Natural killer cell (primary cell): ENCODE results near the gene SLC7A7. TPM values are rescaled to one million over a fixed set of nuclear protein-coding genes. Genes with fewer than 3 reads are reported as not detected.

Experiments used
- ATAC-seq, 3 donors: fragments of 150-1000 bp in 2 of 3; fragments of 200-7000 bp in 1 of 3; cut with Tn5 transposase; 1 replicate in 1 of 3; 2 replicates in 2 of 3; pipeline ENCODE4 v1.10.0; 2021; ENCODE audit warnings: mild to moderate bottlenecking in 2 of 3, moderate library complexity in 2 of 3
- DNase-seq, 2 donors: peaks; one replicate each; pipeline versions ENCODE4 v3.0.0 to v3.0.0-alpha.2; 2013 to 2021; ENCODE audit warnings: mixed read lengths in 1 of 2
- H3K27ac ChIP-seq: one replicate; pipeline ENCODE4 v1.5.1; 2013; ENCODE audit warnings: mild to moderate bottlenecking, low read length
- H3K27me3 ChIP-seq: one replicate; pipeline ENCODE4 v1.6.1; 2013; ENCODE audit warnings: low read length; ENCODE audit not compliant: control insufficient read depth, insufficient read depth
- H3K36me3 ChIP-seq: one replicate; pipeline ENCODE4 v1.6.1; 2013; ENCODE audit warnings: low read length; ENCODE audit not compliant: control insufficient read depth, insufficient read depth
- H3K4me1 ChIP-seq: one replicate; pipeline ENCODE4 v1.6.1; 2013; ENCODE audit warnings: low read length; ENCODE audit not compliant: control insufficient read depth, insufficient read depth
- H3K4me3 ChIP-seq: one replicate; pipeline ENCODE4 v1.5.1; 2013; ENCODE audit warnings: low read length
- H3K9me3 ChIP-seq: one replicate; pipeline ENCODE4 v1.6.1; 2013; ENCODE audit warnings: low read length; ENCODE audit not compliant: control insufficient read depth, insufficient read depth
- H3K27ac Mint-ChIP-seq, 2 donors: one replicate each; pipeline ENCODE4 v1.8.0; 2022; ENCODE audit warnings: mild to moderate bottlenecking in 2 of 2, mixed read lengths in 2 of 2, moderate library complexity in 1 of 2
- H3K27me3 Mint-ChIP-seq, 2 donors: one replicate each; pipeline ENCODE4 v1.8.0; 2022; ENCODE audit warnings: low read depth in 2 of 2, mixed read lengths in 2 of 2
- H3K36me3 Mint-ChIP-seq: one replicate; pipeline ENCODE4 v1.8.0; 2022; ENCODE audit warnings: mixed read lengths
- H3K4me1 Mint-ChIP-seq, 2 donors: one replicate each; pipeline ENCODE4 v1.8.0; 2022; ENCODE audit warnings: mixed read lengths in 2 of 2
- H3K4me3 Mint-ChIP-seq: one replicate; pipeline ENCODE4 v1.8.0; 2022; ENCODE audit warnings: mild to moderate bottlenecking, moderate library complexity, mixed read lengths
- H3K9me3 Mint-ChIP-seq, 2 donors: one replicate each; pipeline ENCODE4 v1.8.0; 2022; ENCODE audit warnings: mixed read lengths in 2 of 2
- CTCF ChIP-seq: fragments of 200-600 bp; IDR thresholded peaks from one replicate; pipeline ENCODE4 v1.8.0; 2022; ENCODE audit warnings: antibody characterized with exemption
- WGBS: methylation state at CpG from one replicate; pipeline ENCODE4 v1.1.7; 2013; ENCODE audit warnings: missing lambda C conversion rate; ENCODE audit not compliant: insufficient coverage; 5-methylcytosine and 5-hydroxymethylcytosine counted together
- intact Hi-C: fragments of 100-400 bp; cut with micrococcal nuclease; formaldehyde crosslinking; loops from one replicate; pipeline ENCODE4 v1.14.2; 2022
- total RNA-seq, 4 donors: library from RNA; stranded (reverse); fragments of 120-200 nt in 1 of 4; gene quantifications; one replicate each; pipeline versions ENCODE4 v1.2.3 to v1.2.4, GENCODE V29; 2013 to 2022

Gene SLC7A7
- total RNA-seq, 3 donors from 2014 or later (not counting 1 experiment from before 2014, with no cell fraction given), result 4.3 to 16.8 (median 9.6) TPM

- Mint-ChIP-seq H3K36me3 (no peaks in the 10 kb centered on the region), H3K9me3 (no peaks in the 10 kb centered on the region), H3K4me1 (no peaks in the 10 kb centered on the region), H3K27ac (no peak overlapping the region), H3K4me3 (no peak overlapping the region), H3K27me3 (peaks cover 9 to 18% of the 10 kb centered on the region in 2 donors)
- Histone ChIP-seq H3K4me3 (no peak overlapping the region), H3K36me3 (no peaks in the 10 kb centered on the region), H3K27ac (no peak overlapping the region), H3K4me1 (peaks cover 7% of the 10 kb centered on the region), H3K9me3 (no peaks in the 10 kb centered on the region), H3K27me3 (no peaks in the 10 kb centered on the region)
- no peak for TF ChIP-seq CTCF
- no peak for ATAC-seq
- 87% methylated on average over 3 of the region's 3 CpGs for WGBS
- intact Hi-C loops, result no loop called here
- DNase-seq, result no peak
Measured at GRCh38 chr14:22791301-22791700, 23.9 kb downstream of the SLC7A7 start.

GRCh38 chr14:22786685-22787084, 28.6 kb downstream of the SLC7A7 start:
- H3K9me3 Mint-ChIP-seq, result no peaks in the 10 kb centered on the region
- H3K4me1 Mint-ChIP-seq, result no peaks in the 10 kb centered on the region
- Histone ChIP-seq H3K4me3 (no peak overlapping the region), H3K4me1 (peaks cover 7% of the 10 kb centered on the region), H3K9me3 (no peaks in the 10 kb centered on the region), H3K36me3 (no peaks in the 10 kb centered on the region), H3K27me3 (no peaks in the 10 kb centered on the region), H3K27ac (no peak overlapping the region)
- no peaks in the 10 kb centered on the region for H3K36me3 Mint-ChIP-seq
- no peak overlapping the region for H3K27ac Mint-ChIP-seq
- H3K4me3 Mint-ChIP-seq, result no peak overlapping the region
- WGBS, result 94% methylated on average over 3 of the region's 4 CpGs
- TF ChIP-seq CTCF, result no peak
- no peak for DNase-seq
- intact Hi-C loops, result no loop called here
- H3K27me3 Mint-ChIP-seq, result peaks cover 0 to 7% of the 10 kb centered on the region in 2 donors
- ATAC-seq, result no peak

GRCh38 chr14:22781301-22781991, 33.8 kb downstream of the SLC7A7 start:
- no peaks in the 10 kb centered on the region for H3K36me3 ChIP-seq
- H3K27ac Mint-ChIP-seq, result no peak overlapping the region
- H3K4me3 ChIP-seq, result no peak overlapping the region
- no peak for ATAC-seq
- H3K36me3 Mint-ChIP-seq, result no peaks in the 10 kb centered on the region
- no peaks in the 10 kb centered on the region for H3K27me3 Mint-ChIP-seq
- no peak overlapping the region for H3K27ac ChIP-seq
- no peak for TF ChIP-seq CTCF
- no peaks in the 10 kb centered on the region for H3K27me3 ChIP-seq
- H3K9me3 Mint-ChIP-seq, result no peaks in the 10 kb centered on the region
- no peak overlapping the region for H3K4me3 Mint-ChIP-seq
- intact Hi-C loops, result no loop called here
- no peaks in the 10 kb centered on the region for H3K9me3 ChIP-seq
- DNase-seq, result no peak
- no peaks in the 10 kb centered on the region for H3K4me1 Mint-ChIP-seq
- H3K4me1 ChIP-seq, result no peaks in the 10 kb centered on the region
- 0% methylated on average over 1 of the region's 1 CpG for WGBS

GRCh38 chr14:22780941-22781300, 34.3 kb downstream of the SLC7A7 start:
- H3K4me3 Mint-ChIP-seq, result no peak overlapping the region
- no peak overlapping the region for H3K27ac ChIP-seq
- ATAC-seq (no peak), DNase-seq (no peak)
- no peaks in the 10 kb centered on the region for H3K36me3 ChIP-seq
- H3K27me3 ChIP-seq, result no peaks in the 10 kb centered on the region
- WGBS, result 84% methylated on average over 5 of the region's 5 CpGs
- intact Hi-C loops, result no loop called here
- H3K36me3 Mint-ChIP-seq, result no peaks in the 10 kb centered on the region
- no peak overlapping the region for H3K27ac Mint-ChIP-seq
- no peaks in the 10 kb centered on the region for H3K9me3 Mint-ChIP-seq
- H3K4me1 ChIP-seq, result no peaks in the 10 kb centered on the region
- no peak for TF ChIP-seq CTCF
- no peaks in the 10 kb centered on the region for H3K9me3 ChIP-seq
- H3K4me1 Mint-ChIP-seq, result no peaks in the 10 kb centered on the region
- no peaks in the 10 kb centered on the region for H3K27me3 Mint-ChIP-seq
- no peak overlapping the region for H3K4me3 ChIP-seq
